ENCODE results near the gene FYCO1.

FYCO1 gene

DNA sequence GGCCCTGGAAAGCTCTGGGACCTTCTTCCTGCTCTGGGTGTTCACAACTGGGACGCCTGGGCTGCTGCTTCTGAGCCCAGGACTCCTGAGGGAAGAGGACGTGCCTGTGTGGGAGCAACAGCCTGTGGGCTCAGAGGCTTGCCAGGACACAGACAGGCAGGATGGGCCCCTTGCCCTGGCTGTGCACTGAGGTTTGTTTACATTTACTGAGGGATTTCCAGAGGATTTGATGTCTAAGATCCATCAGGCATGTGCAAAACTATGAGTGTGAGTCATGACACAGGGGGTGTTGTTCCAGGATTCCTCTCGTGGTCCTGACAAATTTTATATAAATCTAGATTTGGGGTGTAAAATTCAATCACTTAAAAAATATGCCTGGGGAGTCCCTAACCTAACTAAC is 98.7 kb downstream of the FYCO1 start:
- no peaks in the 10 kb centered on the region for H3K9me3 ChIP-seq (ENCODE audit: insufficient read depth, low read length)
- no peaks in the 10 kb centered on the region for H3K4me1 ChIP-seq (ENCODE audit: low read length)
- no peak overlapping the region for H3K4me2 ChIP-seq (ENCODE audit: low read length)
- no peaks in the 10 kb centered on the region for H3K79me2 ChIP-seq (ENCODE audit: low read length)
- no peak overlapping the region for H3K27ac ChIP-seq (ENCODE audit: low read length)
- H2AFZ ChIP-seq (ENCODE audit: low read depth, low read length) = no peak overlapping the region
- no peaks in the 10 kb centered on the region for H4K20me1 ChIP-seq (ENCODE audit: insufficient read depth, low read length)
- TF ChIP-seq EZH2phosphoT487 (IDR thresholded peaks at IDR 0.05; ENCODE audit: low read depth) (no peak), CTCF (IDR thresholded peaks at IDR 0.05; ENCODE audit: low read depth, low read length) (no peak)
- peaks cover 88% of the 10 kb centered on the region for H3K27me3 ChIP-seq (ENCODE audit: low read depth, low read length)
- no peaks in the 10 kb centered on the region for H3K36me3 ChIP-seq (replicated peaks; ENCODE audit: low read depth, low read length)
- no peak overlapping the region for H3K9ac ChIP-seq (ENCODE audit: low read length)
- no peak overlapping the region for H3K4me3 ChIP-seq (ENCODE audit: low read length)

DNA sequence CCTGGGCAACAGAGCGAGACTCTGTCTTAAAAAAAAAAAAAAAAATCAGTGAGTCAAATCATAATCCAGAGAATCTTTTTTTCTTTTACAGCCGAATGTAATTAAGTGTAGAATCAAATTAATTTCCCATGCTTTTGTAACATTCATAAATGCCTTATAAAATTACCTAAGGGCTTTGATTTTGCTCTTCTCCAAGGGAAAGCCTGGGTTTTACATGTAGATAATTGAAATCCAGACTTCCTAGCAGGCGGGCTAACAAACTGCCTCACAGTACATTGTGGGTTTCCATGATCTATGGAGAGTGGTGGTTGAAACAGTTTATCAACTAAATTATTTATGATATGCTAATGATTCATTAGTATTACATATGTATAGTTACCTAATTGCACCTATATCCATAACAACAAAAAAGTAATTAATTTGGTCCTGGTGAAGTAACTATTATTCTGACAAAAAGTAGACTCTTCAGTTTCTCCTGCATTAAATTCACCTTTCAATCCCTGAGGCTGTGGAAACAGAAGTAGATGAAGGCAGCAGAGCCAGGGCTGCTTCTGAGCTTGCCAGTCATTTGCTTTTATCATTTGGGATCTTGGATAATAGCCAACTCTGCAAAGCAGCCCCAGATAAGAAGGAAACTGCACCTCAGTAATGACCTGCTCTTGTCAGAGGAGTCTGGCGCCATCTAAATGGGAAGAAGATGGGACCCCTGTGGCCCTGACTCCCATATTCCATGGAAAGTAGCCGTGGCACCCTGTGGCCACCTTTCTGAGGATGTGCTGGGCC is 99.7 kb downstream of the FYCO1 start:
- H3K79me2 ChIP-seq (ENCODE audit: low read length) = no peaks in the 10 kb centered on the region
- H3K4me2 ChIP-seq (ENCODE audit: low read length) = no peak overlapping the region
- H3K4me3 ChIP-seq (ENCODE audit: low read length) = no peak overlapping the region
- no peaks in the 10 kb centered on the region for H3K4me1 ChIP-seq (ENCODE audit: low read length)
- no peak overlapping the region for H2AFZ ChIP-seq (ENCODE audit: low read depth, low read length)
- H4K20me1 ChIP-seq (ENCODE audit: insufficient read depth, low read length) = no peaks in the 10 kb centered on the region
- no peak overlapping the region for H3K9ac ChIP-seq (ENCODE audit: low read length)
- H3K27ac ChIP-seq (ENCODE audit: low read length) = no peak overlapping the region
- no peaks in the 10 kb centered on the region for H3K9me3 ChIP-seq (ENCODE audit: insufficient read depth, low read length)
- TF ChIP-seq CTCF (IDR thresholded peaks at IDR 0.05; ENCODE audit: low read depth, low read length) (no peak), EZH2phosphoT487 (IDR thresholded peaks at IDR 0.05; ENCODE audit: low read depth) (no peak)
- peaks cover 89% of the 10 kb centered on the region for H3K27me3 ChIP-seq (ENCODE audit: low read depth, low read length)
- H3K36me3 ChIP-seq (replicated peaks; ENCODE audit: low read depth, low read length) = no peaks in the 10 kb centered on the region

DNA sequence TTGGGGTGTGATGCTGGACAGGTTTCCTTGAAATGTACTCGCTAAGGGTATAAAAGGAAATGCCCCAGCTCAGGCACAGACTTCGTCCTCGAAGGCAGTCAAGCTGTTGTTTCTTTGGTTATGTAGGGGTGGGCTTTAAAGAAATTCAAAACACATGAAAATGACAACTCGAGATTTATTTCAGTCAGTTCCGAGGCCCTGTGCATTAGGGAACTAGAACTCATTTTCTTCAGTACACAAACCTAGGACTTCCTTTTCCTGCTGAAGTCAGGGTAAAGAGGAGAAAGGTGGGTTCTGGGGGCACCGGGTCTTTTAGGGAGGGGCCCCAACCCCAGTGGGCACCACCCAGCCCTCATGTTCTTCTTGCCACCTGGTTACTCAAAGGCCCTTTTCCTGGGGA is 101.6 kb downstream of the FYCO1 start:
- Histone ChIP-seq H3K4me3 (ENCODE audit: low read length) (no peak overlapping the region), H3K4me2 (ENCODE audit: low read length) (peak overlapping the region; percentile 5; the same call in 1 of the 2 replicates), H3K9me3 (ENCODE audit: insufficient read depth, low read length) (no peaks in the 10 kb centered on the region), H4K20me1 (ENCODE audit: insufficient read depth, low read length) (no peaks in the 10 kb centered on the region), H2AFZ (ENCODE audit: low read depth, low read length) (no peak overlapping the region), H3K79me2 (ENCODE audit: low read length) (no peaks in the 10 kb centered on the region), H3K36me3 (replicated peaks; ENCODE audit: low read depth, low read length) (no peaks in the 10 kb centered on the region), H3K27ac (ENCODE audit: low read length) (no peak overlapping the region), H3K4me1 (ENCODE audit: low read length) (no peaks in the 10 kb centered on the region), H3K27me3 (ENCODE audit: low read depth, low read length) (peaks cover 86% of the 10 kb centered on the region), H3K9ac (ENCODE audit: low read length) (no peak overlapping the region)
- TF ChIP-seq CTCF (IDR thresholded peaks at IDR 0.05; ENCODE audit: low read depth, low read length) (no peak), EZH2phosphoT487 (IDR thresholded peaks at IDR 0.05; ENCODE audit: low read depth) (no peak)

DNA sequence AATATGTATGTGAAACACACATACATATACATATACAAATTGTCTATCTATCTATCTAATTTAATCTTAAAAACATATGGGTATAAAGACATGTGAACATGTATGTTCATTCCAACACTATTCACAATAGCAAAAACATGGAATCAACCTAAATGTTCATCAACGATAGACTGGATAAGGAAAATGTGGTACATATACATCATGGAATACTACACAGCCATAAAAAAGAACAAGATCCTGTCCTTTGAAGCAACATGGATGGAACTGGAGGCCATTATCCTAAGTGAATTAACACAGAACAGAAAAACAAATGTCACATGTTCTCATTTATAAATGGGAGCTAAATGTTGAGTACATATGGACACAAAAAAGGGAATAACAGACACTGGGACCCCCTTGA is 103.5 kb downstream of the FYCO1 start:
- H3K4me2 ChIP-seq (ENCODE audit: low read length) = no peak overlapping the region
- H3K4me3 ChIP-seq (ENCODE audit: low read length) = no peak overlapping the region
- H3K27me3 ChIP-seq (ENCODE audit: low read depth, low read length) = peaks cover 76% of the 10 kb centered on the region
- H2AFZ ChIP-seq (ENCODE audit: low read depth, low read length) = no peak overlapping the region
- TF ChIP-seq CTCF (IDR thresholded peaks at IDR 0.05; ENCODE audit: low read depth, low read length) = no peak
- TF ChIP-seq EZH2phosphoT487 (IDR thresholded peaks at IDR 0.05; ENCODE audit: low read depth) = no peak
- H3K9me3 ChIP-seq (ENCODE audit: insufficient read depth, low read length) = no peaks in the 10 kb centered on the region
- H4K20me1 ChIP-seq (ENCODE audit: insufficient read depth, low read length) = no peaks in the 10 kb centered on the region
- H3K4me1 ChIP-seq (ENCODE audit: low read length) = no peaks in the 10 kb centered on the region
- no peak overlapping the region for H3K27ac ChIP-seq (ENCODE audit: low read length)
- no peak overlapping the region for H3K9ac ChIP-seq (ENCODE audit: low read length)
- H3K36me3 ChIP-seq (replicated peaks; ENCODE audit: low read depth, low read length) = no peaks in the 10 kb centered on the region
- no peaks in the 10 kb centered on the region for H3K79me2 ChIP-seq (ENCODE audit: low read length)
